Prostate gland (tissue), 2 donors: ENCODE results near the gene DDN. TPM values are rescaled to one million over a fixed set of nuclear protein-coding genes. Genes with fewer than 3 reads are reported as not detected.

Source experiments
- DNase-seq: peaks from one replicate; pipeline ENCODE4 v3.0.0-alpha.2; 2019; ENCODE audit warnings: low spot score
- H3K27ac ChIP-seq, 2 donors: fragments of 200-600 bp; sonication (generic); 2 replicates each; pipeline ENCODE4 v1.5.1; 2017 to 2019
- H3K27me3 ChIP-seq: fragments of 200-600 bp; sonication (generic); replicated peaks from 2 replicates; pipeline ENCODE4 v1.5.1; 2019; ENCODE audit not compliant: insufficient read depth
- H3K36me3 ChIP-seq, 2 donors: fragments of 200-600 bp; sonication (generic); 1 replicate in 1 of 2; 2 replicates in 1 of 2; pipeline versions ENCODE4 v1.5.1 to v1.8.1; 2017 to 2019
- H3K4me1 ChIP-seq: fragments of 200-600 bp; sonication (generic); replicated peaks from 2 replicates; pipeline ENCODE4 v1.5.1; 2019
- H3K4me3 ChIP-seq, 2 donors: fragments of 200-600 bp; sonication (generic); 2 replicates each; pipeline ENCODE4 v1.5.1; 2017 to 2019
- H3K9me3 ChIP-seq: fragments of 200-600 bp; sonication (generic); 2 replicates; pipeline ENCODE4 v1.5.1; 2017
- CTCF ChIP-seq, 4 experiments: fragments of 200-600 bp in 2 of 4; fragments of 450-650 bp in 2 of 4; sonication (generic) in 2 of 4; IDR thresholded peaks; 1 replicate in 3 of 4; 2 replicates in 1 of 4; pipeline ENCODE4 v1.5.1; 2016 to 2019; ENCODE audit warnings: antibody characterized with exemption in 4 of 4, mild to moderate bottlenecking in 2 of 4, moderate library complexity in 2 of 4
- POLR2A ChIP-seq: fragments of 450-650 bp; IDR thresholded peaks from one replicate; pipeline ENCODE4 v1.6.1; 2016; ENCODE audit warnings: antibody characterized with exemption, mild to moderate bottlenecking
- POLR2AphosphoS5 ChIP-seq: sonication (generic); formaldehyde crosslinking; IDR thresholded peaks from one replicate; pipeline ENCODE4 v1.6.1; 2017; ENCODE audit warnings: antibody characterized with exemption
- WGBS: methylation state at CpG from one replicate; pipeline ENCODE4 v1.1.5; 2018; 5-methylcytosine and 5-hydroxymethylcytosine counted together
- intact Hi-C: fragments of 100-400 bp; cut with DNase I; formaldehyde crosslinking; loops from one replicate; pipeline ENCODE4 v1.14.2; 2022
- total RNA-seq, 2 donors: library from RNA; depleted of rRNA; stranded (reverse); fragments of >200 nt; gene quantifications; one replicate each; pipeline ENCODE4 v1.1.0, GENCODE V29; 2016

Gene DDN
- total RNA-seq, 2 donors from 2014 or later = 1.0 TPM; not detected in 1

GRCh38 chr12:49028666-49029275 lies 29.6 kb upstream of the DDN start:
- WGBS = 90% methylated on average over 10 of the region's 10 CpGs
- Histone ChIP-seq H3K27ac (no peak overlapping the region), H3K36me3 (peaks cover 15 to 36% of the 10 kb centered on the region in 2 donors), H3K4me3 (no peak overlapping the region), H3K9me3 (no peaks in the 10 kb centered on the region), H3K27me3 (no peaks in the 10 kb centered on the region), H3K4me1 (no peaks in the 10 kb centered on the region)
- TF ChIP-seq CTCF (IDR thresholded peaks at IDR 0.05) (no peak), POLR2A (no peak), POLR2AphosphoS5 (no peak)
- DNase-seq = no peak
- intact Hi-C loops = no loop called here

- intact Hi-C loops = no loop called here
- H3K36me3 ChIP-seq = peaks cover 15 to 30% of the 10 kb centered on the region in 2 donors
- DNase-seq = no peak
- no peak overlapping the region for H3K4me3 ChIP-seq
- H3K27me3 ChIP-seq = no peaks in the 10 kb centered on the region
- no peak overlapping the region for H3K27ac ChIP-seq
- TF ChIP-seq POLR2AphosphoS5 = no peak
- TF ChIP-seq CTCF (IDR thresholded peaks at IDR 0.05) = no peak
- no peaks in the 10 kb centered on the region for H3K9me3 ChIP-seq
- H3K4me1 ChIP-seq = no peaks in the 10 kb centered on the region
- 86% methylated on average over 9 of the region's 9 CpGs for WGBS
These were observed 28.8 kb upstream of the DDN start for GRCh38 chr12:49027846-49028555.

GRCh38 chr12:49026678-49027480 lies 27.7 kb upstream of the DDN start:
- Histone ChIP-seq H3K27me3 (no peaks in the 10 kb centered on the region), H3K4me1 (no peaks in the 10 kb centered on the region), H3K27ac (no peak overlapping the region), H3K36me3 (peaks cover 15 to 24% of the 10 kb centered on the region in 2 donors), H3K4me3 (no peak overlapping the region), H3K9me3 (no peaks in the 10 kb centered on the region)
- intact Hi-C loops = no loop called here
- no peak for DNase-seq
- TF ChIP-seq POLR2AphosphoS5 (no peak), POLR2A (no peak), CTCF (IDR thresholded peaks at IDR 0.05) (no peak)
- WGBS = 91% methylated on average over 26 of the region's 26 CpGs

- Histone ChIP-seq H3K27me3 (no peaks in the 10 kb centered on the region), H3K9me3 (no peaks in the 10 kb centered on the region), H3K4me1 (no peaks in the 10 kb centered on the region), H3K27ac (no peak overlapping the region), H3K4me3 (no peak overlapping the region), H3K36me3 (peaks cover 15 to 26% of the 10 kb centered on the region in 2 donors)
- no peak for TF ChIP-seq POLR2AphosphoS5
- no peak for TF ChIP-seq CTCF (IDR thresholded peaks at IDR 0.05)
- TF ChIP-seq POLR2A = no peak
- WGBS = 93% methylated on average over 21 of the region's 21 CpGs
- DNase-seq = no peak
- intact Hi-C loops = no loop called here
These were observed 26.9 kb upstream of the DDN start for GRCh38 chr12:49026101-49026500.
